AG09309 (cell line): Measurements from ENCODE around the gene EPHA6.

Experiments used
- DNase-seq: peaks from one replicate; pipeline ENCODE4 v3.0.0-alpha.2; 2010; ENCODE audit warnings: low read depth
- H3K4me3 ChIP-seq: 2 replicates; pipeline ENCODE4 v1.5.1; 2011; ENCODE audit warnings: mild to moderate bottlenecking, low read depth, low read length, moderate library complexity; ENCODE audit not compliant: control insufficient read depth
- CTCF ChIP-seq: IDR thresholded peaks from 2 replicates; pipeline ENCODE4 v1.5.1; 2011; ENCODE audit warnings: mild to moderate bottlenecking, low read depth, low read length, inconsistent platforms; ENCODE audit not compliant: insufficient read depth, control insufficient read depth; ENCODE audit errors: missing control alignments

The EPHA6 gene

DNA sequence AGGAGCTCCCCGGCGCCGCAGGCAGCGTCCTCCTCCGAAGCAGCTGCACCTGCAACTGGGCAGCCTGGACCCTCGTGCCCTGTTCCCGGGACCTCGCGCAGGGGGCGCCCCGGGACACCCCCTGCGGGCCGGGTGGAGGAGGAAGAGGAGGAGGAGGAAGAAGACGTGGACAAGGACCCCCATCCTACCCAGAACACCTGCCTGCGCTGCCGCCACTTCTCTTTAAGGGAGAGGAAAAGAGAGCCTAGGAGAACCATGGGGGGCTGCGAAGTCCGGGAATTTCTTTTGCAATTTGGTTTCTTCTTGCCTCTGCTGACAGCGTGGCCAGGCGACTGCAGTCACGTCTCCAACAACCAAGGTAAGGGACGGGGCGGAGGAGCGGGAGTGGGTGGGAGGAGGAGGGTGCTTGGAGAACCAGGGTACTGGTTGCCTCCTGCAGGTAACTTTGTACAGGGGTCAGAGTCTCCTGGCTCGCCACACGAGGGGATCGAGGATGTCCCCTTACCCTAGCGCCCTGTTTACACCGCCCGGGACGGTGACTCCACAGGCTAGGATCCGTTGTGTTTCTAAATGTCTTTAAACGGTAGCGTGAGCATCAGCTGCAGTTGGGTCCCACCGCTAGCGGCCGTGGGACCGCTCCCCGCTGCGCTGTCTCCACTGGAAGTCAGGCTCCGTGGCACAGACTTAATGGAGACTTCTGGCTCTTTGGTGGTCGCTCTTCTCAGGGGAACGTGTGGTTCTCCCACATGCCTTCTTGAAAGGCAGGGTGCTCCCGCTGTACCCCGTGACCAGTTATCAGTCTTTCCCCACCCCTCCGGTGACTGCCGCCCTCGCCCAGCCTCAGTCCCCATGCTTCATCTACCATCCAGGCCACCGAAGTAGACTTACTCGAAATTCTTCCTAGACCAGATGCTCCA lies 515 bp downstream of the EPHA6 start:
- TF ChIP-seq CTCF = no peak
- no peak for DNase-seq
- no peak overlapping the region for H3K4me3 ChIP-seq

GRCh38 chr3:96831175-96831574 lies 16.8 kb downstream of the EPHA6 start:
- no peak overlapping the region for H3K4me3 ChIP-seq
- no peak for DNase-seq
- no peak for TF ChIP-seq CTCF

- no peak for TF ChIP-seq CTCF
- no peak for DNase-seq
- no peak overlapping the region for H3K4me3 ChIP-seq
These were observed 18.9 kb downstream of the EPHA6 start for GRCh38 chr3:96833301-96833700.

DNA sequence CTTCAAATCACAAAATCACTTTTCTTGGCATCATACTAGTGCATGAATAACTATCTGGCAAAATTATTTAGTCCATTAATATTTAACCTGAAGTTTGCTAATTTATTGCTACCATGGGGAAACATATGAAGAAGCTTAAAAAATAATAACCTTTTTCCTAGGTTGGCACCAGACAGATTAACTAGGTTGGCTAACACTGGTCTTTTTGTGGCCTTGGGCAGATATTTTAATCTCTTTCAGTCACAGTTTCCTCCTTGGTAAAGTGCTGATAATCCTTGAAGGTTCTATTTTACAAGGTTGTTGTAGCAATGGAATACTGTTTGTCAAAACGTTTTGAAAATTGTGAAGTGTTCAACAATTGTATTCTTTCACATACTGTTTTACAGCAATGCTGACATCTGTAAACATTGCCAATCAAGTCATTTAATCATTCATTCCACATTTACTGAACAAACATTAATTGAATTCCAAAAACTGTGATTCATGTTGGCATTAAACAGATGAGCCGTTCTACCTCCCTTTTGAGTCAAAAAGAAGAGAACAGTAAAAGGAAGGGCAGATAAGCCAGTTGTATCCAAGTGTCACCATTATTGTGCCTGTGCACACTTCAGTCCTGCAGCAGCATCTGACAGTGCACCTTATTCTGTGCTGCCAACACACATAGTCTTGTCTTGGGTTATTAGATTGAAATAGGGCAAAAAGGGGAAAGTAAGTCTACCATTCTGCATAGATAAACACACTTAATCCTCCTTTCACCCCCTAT lies 21.9 kb downstream of the EPHA6 start:
- TF ChIP-seq CTCF = no peak
- no peak overlapping the region for H3K4me3 ChIP-seq
- DNase-seq = no peak

- no peak for DNase-seq
- no peak overlapping the region for H3K4me3 ChIP-seq
- no peak for TF ChIP-seq CTCF
These were observed 29.3 kb downstream of the EPHA6 start for GRCh38 chr3:96843505-96844203.

- no peak overlapping the region for H3K4me3 ChIP-seq
- no peak for DNase-seq
- TF ChIP-seq CTCF = no peak
These were observed 29.8 kb downstream of the EPHA6 start for GRCh38 chr3:96844204-96844514.
